ENCODE results near the gene KNCN.

Gene KNCN

DNA sequence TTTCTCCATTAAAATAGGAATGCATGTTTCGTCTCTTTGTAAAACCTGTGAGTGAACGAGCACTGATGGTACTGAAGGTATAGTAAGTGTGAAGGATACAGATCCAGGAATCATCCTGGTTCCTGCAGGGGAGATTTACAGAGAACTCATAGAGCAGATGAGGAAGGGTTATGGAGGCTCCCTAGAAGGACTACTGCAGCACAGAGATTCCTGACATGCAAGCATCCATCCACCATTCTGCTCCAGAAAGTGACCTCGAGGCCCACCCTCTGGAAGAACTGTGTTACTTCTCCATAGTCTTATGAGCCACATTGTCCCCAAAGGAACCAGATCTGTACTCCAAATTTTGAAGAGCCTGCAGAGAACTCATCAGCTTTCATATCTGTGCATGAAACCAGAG is 38.1 kb upstream of the KNCN start:
- DNase-seq (ENCODE audit: insufficient read length, low spot score) (no peak), FAIRE-seq (no peak)
- TF ChIP-seq, protein P1, sequence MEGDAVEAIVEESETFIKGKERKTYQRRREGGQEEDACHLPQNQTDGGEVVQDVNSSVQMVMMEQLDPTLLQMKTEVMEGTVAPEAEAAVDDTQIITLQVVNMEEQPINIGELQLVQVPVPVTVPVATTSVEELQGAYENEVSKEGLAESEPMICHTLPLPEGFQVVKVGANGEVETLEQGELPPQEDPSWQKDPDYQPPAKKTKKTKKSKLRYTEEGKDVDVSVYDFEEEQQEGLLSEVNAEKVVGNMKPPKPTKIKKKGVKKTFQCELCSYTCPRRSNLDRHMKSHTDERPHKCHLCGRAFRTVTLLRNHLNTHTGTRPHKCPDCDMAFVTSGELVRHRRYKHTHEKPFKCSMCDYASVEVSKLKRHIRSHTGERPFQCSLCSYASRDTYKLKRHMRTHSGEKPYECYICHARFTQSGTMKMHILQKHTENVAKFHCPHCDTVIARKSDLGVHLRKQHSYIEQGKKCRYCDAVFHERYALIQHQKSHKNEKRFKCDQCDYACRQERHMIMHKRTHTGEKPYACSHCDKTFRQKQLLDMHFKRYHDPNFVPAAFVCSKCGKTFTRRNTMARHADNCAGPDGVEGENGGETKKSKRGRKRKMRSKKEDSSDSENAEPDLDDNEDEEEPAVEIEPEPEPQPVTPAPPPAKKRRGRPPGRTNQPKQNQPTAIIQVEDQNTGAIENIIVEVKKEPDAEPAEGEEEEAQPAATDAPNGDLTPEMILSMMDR (IDR thresholded peaks at IDR 0.05; ENCODE audit: insufficient read depth, missing control alignments): no peak

DNA sequence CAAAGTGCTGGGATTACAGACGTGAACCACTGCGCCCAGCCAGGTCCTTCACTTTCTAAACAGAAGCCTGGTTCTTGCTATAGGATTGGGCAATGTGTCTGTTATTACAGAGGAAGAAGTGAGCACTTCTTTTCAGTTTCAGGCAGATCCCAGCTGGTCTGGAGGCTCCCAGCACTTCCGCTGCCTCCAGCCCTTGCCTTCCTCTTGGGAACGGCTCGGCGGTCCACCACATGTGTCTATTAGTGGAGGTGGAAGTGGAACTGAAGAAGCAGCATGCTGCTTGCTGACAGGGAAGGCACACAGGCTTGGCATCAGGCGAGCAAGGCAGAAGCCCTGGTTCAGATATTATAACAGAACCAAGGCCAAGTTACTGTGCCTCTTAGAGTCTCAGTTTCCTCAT is 35.6 kb upstream of the KNCN start:
- TF ChIP-seq, protein P1 (IDR thresholded peaks at IDR 0.05; ENCODE audit: insufficient read depth, missing control alignments): no peak
- DNase-seq (ENCODE audit: insufficient read length, low spot score) (no peak), FAIRE-seq (no peak)

GRCh38 chr1:46585312-46585938 is 34.0 kb upstream of the KNCN start:
- TF ChIP-seq, protein P1 (IDR thresholded peaks at IDR 0.05; ENCODE audit: insufficient read depth, missing control alignments): no peak
- FAIRE-seq: no peak
- DNase-seq (ENCODE audit: insufficient read length, low spot score): no peak

GRCh38 chr1:46583494-46583893 is 32.0 kb upstream of the KNCN start:
- DNase-seq (ENCODE audit: insufficient read length, low spot score): no peak
- peak; percentile 67 for FAIRE-seq
- TF ChIP-seq, protein P1 (IDR thresholded peaks at IDR 0.05; ENCODE audit: insufficient read depth, missing control alignments): no peak

DNA sequence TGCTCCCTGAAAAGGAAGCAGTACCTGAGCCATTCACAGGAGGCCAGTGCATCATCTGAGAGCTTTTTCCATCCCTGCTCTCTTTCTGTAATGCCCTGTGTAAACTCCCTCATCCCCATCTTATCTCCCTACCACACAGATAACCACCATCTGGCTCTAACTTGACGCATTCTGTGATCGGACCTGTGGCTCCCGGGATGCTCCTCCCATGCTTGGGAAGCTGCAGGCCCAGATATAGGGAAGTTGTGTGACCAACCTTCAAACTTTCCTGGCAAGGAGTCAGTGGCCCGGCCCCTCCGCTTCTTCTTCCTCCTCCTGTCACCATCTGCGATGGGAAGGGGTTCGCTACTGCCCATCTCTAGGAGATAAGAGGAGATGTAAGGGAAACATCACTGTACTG is 31.5 kb upstream of the KNCN start:
- DNase-seq (ENCODE audit: insufficient read length, low spot score) (no peak), FAIRE-seq (no peak)
- TF ChIP-seq, protein P1 (IDR thresholded peaks at IDR 0.05; ENCODE audit: insufficient read depth, missing control alignments): no peak

DNA sequence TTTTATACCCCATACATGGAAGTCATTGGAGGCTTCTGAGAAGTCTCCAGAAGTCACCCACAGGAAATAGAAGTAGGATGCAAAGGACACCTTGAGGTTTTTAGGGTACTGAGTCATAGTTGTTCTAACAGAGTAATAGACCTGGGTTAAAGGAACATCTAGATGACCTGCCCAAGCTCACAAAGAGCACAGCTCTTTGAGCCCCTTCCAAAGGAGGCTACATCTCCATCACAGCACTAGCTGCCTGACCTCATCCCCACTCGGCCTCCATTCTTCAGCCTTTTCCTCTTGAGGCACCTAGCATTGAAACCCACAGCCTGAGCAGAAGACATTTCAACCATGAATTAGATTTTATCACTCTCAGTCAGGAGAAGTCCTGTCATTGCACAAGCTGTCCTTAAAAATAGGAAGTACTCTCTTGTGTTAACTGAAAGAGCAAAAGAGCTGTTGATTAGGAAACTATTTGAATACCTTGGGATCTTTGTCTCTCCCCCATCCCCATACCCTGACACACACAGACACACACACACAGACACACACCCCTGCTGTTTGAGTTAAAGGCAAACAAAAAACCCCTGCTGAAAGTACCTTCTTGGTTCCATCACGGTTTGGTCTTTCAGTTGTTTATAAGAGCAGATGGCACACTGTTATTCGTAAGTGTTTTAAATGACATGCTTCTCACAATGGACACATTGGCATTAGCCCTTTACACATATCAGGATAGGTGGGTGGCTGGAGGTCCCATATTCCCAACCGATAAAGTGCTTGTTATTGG is 30.4 kb upstream of the KNCN start:
- FAIRE-seq (no peak), DNase-seq (ENCODE audit: insufficient read length, low spot score) (no peak)

More for the DNA sequence above, 30.4 kb upstream of the KNCN start:
- TF ChIP-seq, protein P1 (IDR thresholded peaks at IDR 0.05; ENCODE audit: insufficient read depth, missing control alignments): no peak

All from D721Med (cell line).